ENCODE measurements around the gene ZNF26.
A peak's percentile ranks its signal among the peaks of the same experiment; 100 is the strongest.
"Not testable (repeated sequence)": the region's sequence is repeated elsewhere in the genome, so short reads cannot be mapped to it uniquely, and the experiment has no call there.

ZNF26 gene

DNA sequence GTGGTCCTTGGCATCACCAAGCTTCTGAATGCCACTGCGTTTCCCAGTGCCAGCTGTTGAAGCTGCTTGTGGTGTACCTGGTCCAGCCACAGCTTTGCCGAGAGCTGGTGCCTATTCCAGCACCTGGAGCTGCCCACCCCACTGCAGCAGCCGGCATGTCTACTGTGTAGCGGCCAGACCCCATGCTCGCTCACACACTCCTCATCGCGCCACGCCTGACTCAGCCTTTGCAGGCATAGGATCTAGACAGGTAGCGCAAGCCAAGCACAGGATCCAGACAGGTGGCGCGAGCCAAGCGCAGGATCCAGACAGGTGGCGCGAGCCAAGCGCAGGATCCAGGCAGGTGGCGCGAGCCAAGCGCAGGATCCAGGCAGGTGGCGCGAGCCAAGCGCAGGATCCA, 18.4 kb upstream of the ZNF26 start:
- Histone ChIP-seq H3K4me3 (ENCODE audit: low read length) (no peak overlapping the region), H3K4me2 (ENCODE audit: low read length) (no peak overlapping the region), H3K27ac (ENCODE audit: low read depth, low read length) (no peak overlapping the region), H3F3A (ENCODE audit: control insufficient read depth, insufficient read depth) (no peaks in the 10 kb centered on the region), H3K9me3 (ENCODE audit: control insufficient read depth, insufficient read depth, low read length) (peaks cover 22% of the 10 kb centered on the region), H3K9me2 (replicated peaks; ENCODE audit: control insufficient read depth, low read length) (no peaks in the 10 kb centered on the region), H3K4me1 (ENCODE audit: control insufficient read depth, low read length) (no peaks in the 10 kb centered on the region), H3K27me3 (ENCODE audit: control insufficient read depth, low read length) (no peaks in the 10 kb centered on the region), H3K36me3 (ENCODE audit: control insufficient read depth, low read length) (no peaks in the 10 kb centered on the region), H4K20me1 (ENCODE audit: control insufficient read depth, insufficient read depth, low read depth, low read length) (no peaks in the 10 kb centered on the region), H3K79me2 (ENCODE audit: control insufficient read depth, low read length) (no peaks in the 10 kb centered on the region)
- no peak for TF ChIP-seq EZH2phosphoT487 (IDR thresholded peaks at IDR 0.05; ENCODE audit: borderline replicate concordance, low read length)
- TF ChIP-seq, protein P1, sequence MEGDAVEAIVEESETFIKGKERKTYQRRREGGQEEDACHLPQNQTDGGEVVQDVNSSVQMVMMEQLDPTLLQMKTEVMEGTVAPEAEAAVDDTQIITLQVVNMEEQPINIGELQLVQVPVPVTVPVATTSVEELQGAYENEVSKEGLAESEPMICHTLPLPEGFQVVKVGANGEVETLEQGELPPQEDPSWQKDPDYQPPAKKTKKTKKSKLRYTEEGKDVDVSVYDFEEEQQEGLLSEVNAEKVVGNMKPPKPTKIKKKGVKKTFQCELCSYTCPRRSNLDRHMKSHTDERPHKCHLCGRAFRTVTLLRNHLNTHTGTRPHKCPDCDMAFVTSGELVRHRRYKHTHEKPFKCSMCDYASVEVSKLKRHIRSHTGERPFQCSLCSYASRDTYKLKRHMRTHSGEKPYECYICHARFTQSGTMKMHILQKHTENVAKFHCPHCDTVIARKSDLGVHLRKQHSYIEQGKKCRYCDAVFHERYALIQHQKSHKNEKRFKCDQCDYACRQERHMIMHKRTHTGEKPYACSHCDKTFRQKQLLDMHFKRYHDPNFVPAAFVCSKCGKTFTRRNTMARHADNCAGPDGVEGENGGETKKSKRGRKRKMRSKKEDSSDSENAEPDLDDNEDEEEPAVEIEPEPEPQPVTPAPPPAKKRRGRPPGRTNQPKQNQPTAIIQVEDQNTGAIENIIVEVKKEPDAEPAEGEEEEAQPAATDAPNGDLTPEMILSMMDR (IDR thresholded peaks at IDR 0.05; ENCODE audit: low read depth, low read length, poor library complexity, severe bottlenecking) = no peak

- no peaks in the 10 kb centered on the region for H3K27me3 ChIP-seq (ENCODE audit: control insufficient read depth, low read length)
- no peak overlapping the region for H3K27ac ChIP-seq (ENCODE audit: low read depth, low read length)
- no peaks in the 10 kb centered on the region for H4K20me1 ChIP-seq (ENCODE audit: control insufficient read depth, insufficient read depth, low read depth, low read length)
- H3F3A ChIP-seq (ENCODE audit: control insufficient read depth, insufficient read depth) = no peaks in the 10 kb centered on the region
- no peaks in the 10 kb centered on the region for H3K36me3 ChIP-seq (ENCODE audit: control insufficient read depth, low read length)
- H3K4me2 ChIP-seq (ENCODE audit: low read length) = no peak overlapping the region
- H3K9me3 ChIP-seq (ENCODE audit: control insufficient read depth, insufficient read depth, low read length) = peaks cover 10% of the 10 kb centered on the region; the same call in 1 of the 2 replicates
- no peak overlapping the region for H3K4me3 ChIP-seq (ENCODE audit: low read length)
- no peaks in the 10 kb centered on the region for H3K4me1 ChIP-seq (ENCODE audit: control insufficient read depth, low read length)
- H3K79me2 ChIP-seq (ENCODE audit: control insufficient read depth, low read length) = no peaks in the 10 kb centered on the region
- no peak for TF ChIP-seq EZH2phosphoT487 (IDR thresholded peaks at IDR 0.05; ENCODE audit: borderline replicate concordance, low read length)
- TF ChIP-seq, protein P1 (IDR thresholded peaks at IDR 0.05; ENCODE audit: low read depth, low read length, poor library complexity, severe bottlenecking) = no peak
- no peaks in the 10 kb centered on the region for H3K9me2 ChIP-seq (replicated peaks; ENCODE audit: control insufficient read depth, low read length)
These were observed 13.8 kb upstream of the ZNF26 start for GRCh38 chr12:132972374-132972773.

- H3K36me3 ChIP-seq (ENCODE audit: control insufficient read depth, low read length); H3K4me2 ChIP-seq (ENCODE audit: low read length); H3K79me2 ChIP-seq (ENCODE audit: control insufficient read depth, low read length); H4K20me1 ChIP-seq (ENCODE audit: control insufficient read depth, insufficient read depth, low read depth, low read length); H3K4me1 ChIP-seq (ENCODE audit: control insufficient read depth, low read length); H3K27me3 ChIP-seq (ENCODE audit: control insufficient read depth, low read length); H3K27ac ChIP-seq (ENCODE audit: low read depth, low read length); H3F3A ChIP-seq (ENCODE audit: control insufficient read depth, insufficient read depth); H3K4me3 ChIP-seq (ENCODE audit: low read length); H3K9me3 ChIP-seq (ENCODE audit: control insufficient read depth, insufficient read depth, low read length); H3K9me2 ChIP-seq (replicated peaks; ENCODE audit: control insufficient read depth, low read length): not testable (repeated sequence)
- TF ChIP-seq, protein P1 (IDR thresholded peaks at IDR 0.05; ENCODE audit: low read depth, low read length, poor library complexity, severe bottlenecking) = peak; percentile 25
These were observed 9.3 kb upstream of the ZNF26 start for GRCh38 chr12:132976870-132977269.

- peak overlapping the region; percentile 36 for H3K27ac ChIP-seq (ENCODE audit: low read depth, low read length)
- peaks cover 35% of the 10 kb centered on the region for H3K9me3 ChIP-seq (ENCODE audit: control insufficient read depth, insufficient read depth, low read length)
- H3K4me3 ChIP-seq (ENCODE audit: low read length) = peak overlapping the region; percentile 98
- TF ChIP-seq EZH2phosphoT487 (IDR thresholded peaks at IDR 0.05; ENCODE audit: borderline replicate concordance, low read length) = no peak
- TF ChIP-seq, protein P1 (IDR thresholded peaks at IDR 0.05; ENCODE audit: low read depth, low read length, poor library complexity, severe bottlenecking) = no peak
- no peaks in the 10 kb centered on the region for H4K20me1 ChIP-seq (ENCODE audit: control insufficient read depth, insufficient read depth, low read depth, low read length)
- no peaks in the 10 kb centered on the region for H3F3A ChIP-seq (ENCODE audit: control insufficient read depth, insufficient read depth)
- H3K4me1 ChIP-seq (ENCODE audit: control insufficient read depth, low read length) = peaks cover 15% of the 10 kb centered on the region
- H3K36me3 ChIP-seq (ENCODE audit: control insufficient read depth, low read length) = peaks cover 24% of the 10 kb centered on the region
- no peaks in the 10 kb centered on the region for H3K9me2 ChIP-seq (replicated peaks; ENCODE audit: control insufficient read depth, low read length)
- H3K4me2 ChIP-seq (ENCODE audit: low read length) = peak overlapping the region; percentile 66
- H3K27me3 ChIP-seq (ENCODE audit: control insufficient read depth, low read length) = no peaks in the 10 kb centered on the region
- peaks cover 44% of the 10 kb centered on the region for H3K79me2 ChIP-seq (ENCODE audit: control insufficient read depth, low read length)
These were observed 688 bp downstream of the ZNF26 start for GRCh38 chr12:132986885-132987225.
